ENCODE data around the gene CPA3.

DNA sequence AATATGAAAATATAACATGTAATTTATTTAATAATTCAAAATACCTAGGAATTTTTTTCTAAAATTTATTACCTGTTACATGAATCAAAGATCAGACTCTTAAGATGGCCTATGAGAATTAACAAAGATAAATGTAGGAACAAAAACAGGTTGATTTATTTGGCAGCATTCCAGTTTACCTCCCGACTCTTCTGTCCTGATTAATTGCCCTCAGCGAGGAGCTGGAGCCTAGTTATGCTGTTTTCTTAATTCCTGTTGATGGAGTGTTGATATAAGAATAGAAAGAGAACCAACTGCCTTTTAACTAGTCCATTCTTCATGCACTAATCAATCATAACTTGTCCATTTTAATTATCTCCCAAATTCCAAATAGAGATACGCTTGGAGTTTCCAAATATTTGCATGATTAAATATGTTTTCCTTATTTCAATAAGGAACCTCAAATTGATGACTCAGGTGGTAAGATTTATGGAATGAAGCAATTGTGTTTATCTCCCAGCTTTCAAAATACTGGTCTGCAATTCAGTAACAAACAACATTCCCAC, 48.0 kb upstream of the CPA3 start:
- TF ChIP-seq, protein P1, sequence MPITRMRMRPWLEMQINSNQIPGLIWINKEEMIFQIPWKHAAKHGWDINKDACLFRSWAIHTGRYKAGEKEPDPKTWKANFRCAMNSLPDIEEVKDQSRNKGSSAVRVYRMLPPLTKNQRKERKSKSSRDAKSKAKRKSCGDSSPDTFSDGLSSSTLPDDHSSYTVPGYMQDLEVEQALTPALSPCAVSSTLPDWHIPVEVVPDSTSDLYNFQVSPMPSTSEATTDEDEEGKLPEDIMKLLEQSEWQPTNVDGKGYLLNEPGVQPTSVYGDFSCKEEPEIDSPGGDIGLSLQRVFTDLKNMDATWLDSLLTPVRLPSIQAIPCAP (CRISPR knock-in tag; IDR thresholded peaks at IDR 0.05): no peak
- TF ChIP-seq, protein P2, sequence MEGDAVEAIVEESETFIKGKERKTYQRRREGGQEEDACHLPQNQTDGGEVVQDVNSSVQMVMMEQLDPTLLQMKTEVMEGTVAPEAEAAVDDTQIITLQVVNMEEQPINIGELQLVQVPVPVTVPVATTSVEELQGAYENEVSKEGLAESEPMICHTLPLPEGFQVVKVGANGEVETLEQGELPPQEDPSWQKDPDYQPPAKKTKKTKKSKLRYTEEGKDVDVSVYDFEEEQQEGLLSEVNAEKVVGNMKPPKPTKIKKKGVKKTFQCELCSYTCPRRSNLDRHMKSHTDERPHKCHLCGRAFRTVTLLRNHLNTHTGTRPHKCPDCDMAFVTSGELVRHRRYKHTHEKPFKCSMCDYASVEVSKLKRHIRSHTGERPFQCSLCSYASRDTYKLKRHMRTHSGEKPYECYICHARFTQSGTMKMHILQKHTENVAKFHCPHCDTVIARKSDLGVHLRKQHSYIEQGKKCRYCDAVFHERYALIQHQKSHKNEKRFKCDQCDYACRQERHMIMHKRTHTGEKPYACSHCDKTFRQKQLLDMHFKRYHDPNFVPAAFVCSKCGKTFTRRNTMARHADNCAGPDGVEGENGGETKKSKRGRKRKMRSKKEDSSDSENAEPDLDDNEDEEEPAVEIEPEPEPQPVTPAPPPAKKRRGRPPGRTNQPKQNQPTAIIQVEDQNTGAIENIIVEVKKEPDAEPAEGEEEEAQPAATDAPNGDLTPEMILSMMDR (IDR thresholded peaks at IDR 0.05): no peak
- TF ChIP-seq ZBTB21 (CRISPR knock-in tag; IDR thresholded peaks at IDR 0.05; ENCODE audit: borderline replicate concordance) (no peak), SMAD3 (CRISPR knock-in tag; IDR thresholded peaks at IDR 0.05; ENCODE audit: borderline replicate concordance) (no peak), OVOL2 (CRISPR knock-in tag; IDR thresholded peaks at IDR 0.05; ENCODE audit: borderline replicate concordance) (no peak), CREB1 (CRISPR knock-in tag; IDR thresholded peaks at IDR 0.05) (no peak), ZNF263 (CRISPR knock-in tag; IDR thresholded peaks at IDR 0.05; ENCODE audit: low read depth) (no peak)
- TF ChIP-seq, protein P3, sequence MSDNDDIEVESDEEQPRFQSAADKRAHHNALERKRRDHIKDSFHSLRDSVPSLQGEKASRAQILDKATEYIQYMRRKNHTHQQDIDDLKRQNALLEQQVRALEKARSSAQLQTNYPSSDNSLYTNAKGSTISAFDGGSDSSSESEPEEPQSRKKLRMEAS (CRISPR knock-in tag; IDR thresholded peaks at IDR 0.05): no peak
- TF ChIP-seq, protein P4, sequence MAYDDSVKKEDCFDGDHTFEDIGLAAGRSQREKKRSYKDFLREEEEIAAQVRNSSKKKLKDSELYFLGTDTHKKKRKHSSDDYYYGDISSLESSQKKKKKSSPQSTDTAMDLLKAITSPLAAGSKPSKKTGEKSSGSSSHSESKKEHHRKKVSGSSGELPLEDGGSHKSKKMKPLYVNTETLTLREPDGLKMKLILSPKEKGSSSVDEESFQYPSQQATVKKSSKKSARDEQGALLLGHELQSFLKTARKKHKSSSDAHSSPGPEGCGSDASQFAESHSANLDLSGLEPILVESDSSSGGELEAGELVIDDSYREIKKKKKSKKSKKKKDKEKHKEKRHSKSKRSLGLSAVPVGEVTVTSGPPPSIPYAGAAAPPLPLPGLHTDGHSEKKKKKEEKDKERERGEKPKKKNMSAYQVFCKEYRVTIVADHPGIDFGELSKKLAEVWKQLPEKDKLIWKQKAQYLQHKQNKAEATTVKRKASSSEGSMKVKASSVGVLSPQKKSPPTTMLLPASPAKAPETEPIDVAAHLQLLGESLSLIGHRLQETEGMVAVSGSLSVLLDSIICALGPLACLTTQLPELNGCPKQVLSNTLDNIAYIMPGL (CRISPR knock-in tag; IDR thresholded peaks at IDR 0.05): no peak
- TF ChIP-seq, protein P5, sequence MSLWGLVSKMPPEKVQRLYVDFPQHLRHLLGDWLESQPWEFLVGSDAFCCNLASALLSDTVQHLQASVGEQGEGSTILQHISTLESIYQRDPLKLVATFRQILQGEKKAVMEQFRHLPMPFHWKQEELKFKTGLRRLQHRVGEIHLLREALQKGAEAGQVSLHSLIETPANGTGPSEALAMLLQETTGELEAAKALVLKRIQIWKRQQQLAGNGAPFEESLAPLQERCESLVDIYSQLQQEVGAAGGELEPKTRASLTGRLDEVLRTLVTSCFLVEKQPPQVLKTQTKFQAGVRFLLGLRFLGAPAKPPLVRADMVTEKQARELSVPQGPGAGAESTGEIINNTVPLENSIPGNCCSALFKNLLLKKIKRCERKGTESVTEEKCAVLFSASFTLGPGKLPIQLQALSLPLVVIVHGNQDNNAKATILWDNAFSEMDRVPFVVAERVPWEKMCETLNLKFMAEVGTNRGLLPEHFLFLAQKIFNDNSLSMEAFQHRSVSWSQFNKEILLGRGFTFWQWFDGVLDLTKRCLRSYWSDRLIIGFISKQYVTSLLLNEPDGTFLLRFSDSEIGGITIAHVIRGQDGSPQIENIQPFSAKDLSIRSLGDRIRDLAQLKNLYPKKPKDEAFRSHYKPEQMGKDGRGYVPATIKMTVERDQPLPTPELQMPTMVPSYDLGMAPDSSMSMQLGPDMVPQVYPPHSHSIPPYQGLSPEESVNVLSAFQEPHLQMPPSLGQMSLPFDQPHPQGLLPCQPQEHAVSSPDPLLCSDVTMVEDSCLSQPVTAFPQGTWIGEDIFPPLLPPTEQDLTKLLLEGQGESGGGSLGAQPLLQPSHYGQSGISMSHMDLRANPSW (CRISPR knock-in tag; conservative IDR thresholded peaks at IDR 0.05; ENCODE audit: low read depth): no peak
- TF ChIP-seq, protein P6, sequence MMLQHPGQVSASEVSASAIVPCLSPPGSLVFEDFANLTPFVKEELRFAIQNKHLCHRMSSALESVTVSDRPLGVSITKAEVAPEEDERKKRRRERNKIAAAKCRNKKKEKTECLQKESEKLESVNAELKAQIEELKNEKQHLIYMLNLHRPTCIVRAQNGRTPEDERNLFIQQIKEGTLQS (CRISPR knock-in tag; conservative IDR thresholded peaks at IDR 0.05): no peak
